GM18505 (cell line): ENCODE data around the gene HMGN3.
"Not testable (repeated sequence)": the region's sequence is repeated elsewhere in the genome, so short reads cannot be mapped to it uniquely, and the experiment has no call there.

Experiments used
- ATAC-seq: cut with Tn5 transposase; IDR thresholded peaks from one replicate; pipeline ENCODE4 v1.9.1; 2021; ENCODE audit not compliant: unreplicated experiment
- POLR2A ChIP-seq: IDR thresholded peaks from 4 replicates; pipeline ENCODE4 v1.6.1; 2011; ENCODE audit warnings: borderline replicate concordance; ENCODE audit not compliant: insufficient read depth, insufficient read length; ENCODE audit errors: extremely low read depth

Gene HMGN3

GRCh38 chr6:79234150-79235022, at the start of gene HMGN3:
HMGN3 (minus strand) TSS chr6:79234682.
- peak; percentile 94 for ATAC-seq
- TF ChIP-seq POLR2A: peak; percentile 92

DNA sequence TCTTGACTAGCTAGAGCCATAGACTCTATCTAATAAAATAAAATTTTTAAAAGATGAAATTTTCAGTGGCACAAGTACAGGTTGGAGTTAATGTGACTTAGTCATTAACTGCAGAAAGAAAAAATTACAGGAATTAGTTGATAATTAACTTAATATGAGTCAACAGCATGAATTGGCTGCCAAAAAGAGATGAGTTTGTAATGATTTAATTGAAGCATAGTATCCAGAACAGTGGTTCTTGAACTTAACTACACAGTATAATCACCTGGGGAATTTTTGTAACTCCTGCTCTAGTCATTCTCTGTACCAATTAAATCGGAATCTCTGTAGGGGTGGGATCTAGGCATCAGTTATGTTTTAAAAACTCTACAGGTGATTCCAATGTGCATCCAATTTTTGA, 46.3 kb upstream of the HMGN3 start:
- no peak for ATAC-seq
- TF ChIP-seq POLR2A: no peak

DNA sequence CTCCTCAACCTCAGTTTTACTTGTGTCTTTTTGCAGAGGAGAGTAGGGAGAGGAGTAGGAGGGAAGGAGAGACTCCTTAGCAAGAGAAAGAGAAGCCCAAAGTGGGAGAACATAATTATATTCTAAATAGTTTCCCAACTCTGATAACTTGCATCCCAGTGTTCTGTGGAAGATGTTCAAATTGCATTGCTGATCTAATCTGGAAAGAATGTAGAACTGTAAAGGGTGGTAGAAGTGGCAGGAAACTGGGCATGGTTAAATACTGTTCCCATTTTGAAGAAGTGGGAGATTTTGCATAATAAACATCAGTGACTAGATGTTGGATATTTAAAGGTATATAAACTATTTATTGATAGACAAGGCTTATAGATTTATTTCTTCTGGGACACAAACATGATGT, 42.6 kb upstream of the HMGN3 start:
- TF ChIP-seq POLR2A: no peak
- no peak for ATAC-seq

- ATAC-seq: no peak
- no peak for TF ChIP-seq POLR2A
Measured at GRCh38 chr6:79269877-79270276, 35.4 kb upstream of the HMGN3 start.

DNA sequence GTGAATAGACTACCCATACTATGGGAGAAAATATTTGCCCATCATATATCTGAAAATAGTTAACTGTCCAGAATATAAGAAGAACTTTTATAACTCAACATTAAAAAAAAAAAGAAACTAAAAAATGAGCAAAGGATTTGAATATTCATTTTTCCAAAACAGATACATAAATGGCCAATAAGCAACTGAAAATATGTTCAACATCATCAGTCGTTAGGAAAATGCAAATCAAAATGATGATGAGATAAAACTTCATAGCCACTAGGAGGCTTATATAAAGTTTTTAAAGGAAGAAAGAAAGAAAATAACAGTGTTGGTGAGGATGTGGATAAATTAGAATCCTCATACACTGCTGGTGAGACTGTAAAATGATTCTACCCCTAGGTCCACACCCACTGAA, 32.6 kb upstream of the HMGN3 start:
- TF ChIP-seq POLR2A: no peak
- no peak for ATAC-seq

- ATAC-seq: no peak
- no peak for TF ChIP-seq POLR2A
Measured at GRCh38 chr6:79266051-79266450, 31.6 kb upstream of the HMGN3 start.

- ATAC-seq: no peak
- TF ChIP-seq POLR2A: no peak
Measured at GRCh38 chr6:79263359-79263758, 28.9 kb upstream of the HMGN3 start.

- no peak for TF ChIP-seq POLR2A
- no peak for ATAC-seq
Measured at GRCh38 chr6:79261666-79262065, 27.2 kb upstream of the HMGN3 start.

GRCh38 chr6:79260772-79261171, 26.3 kb upstream of the HMGN3 start:
- no peak for TF ChIP-seq POLR2A

DNA sequence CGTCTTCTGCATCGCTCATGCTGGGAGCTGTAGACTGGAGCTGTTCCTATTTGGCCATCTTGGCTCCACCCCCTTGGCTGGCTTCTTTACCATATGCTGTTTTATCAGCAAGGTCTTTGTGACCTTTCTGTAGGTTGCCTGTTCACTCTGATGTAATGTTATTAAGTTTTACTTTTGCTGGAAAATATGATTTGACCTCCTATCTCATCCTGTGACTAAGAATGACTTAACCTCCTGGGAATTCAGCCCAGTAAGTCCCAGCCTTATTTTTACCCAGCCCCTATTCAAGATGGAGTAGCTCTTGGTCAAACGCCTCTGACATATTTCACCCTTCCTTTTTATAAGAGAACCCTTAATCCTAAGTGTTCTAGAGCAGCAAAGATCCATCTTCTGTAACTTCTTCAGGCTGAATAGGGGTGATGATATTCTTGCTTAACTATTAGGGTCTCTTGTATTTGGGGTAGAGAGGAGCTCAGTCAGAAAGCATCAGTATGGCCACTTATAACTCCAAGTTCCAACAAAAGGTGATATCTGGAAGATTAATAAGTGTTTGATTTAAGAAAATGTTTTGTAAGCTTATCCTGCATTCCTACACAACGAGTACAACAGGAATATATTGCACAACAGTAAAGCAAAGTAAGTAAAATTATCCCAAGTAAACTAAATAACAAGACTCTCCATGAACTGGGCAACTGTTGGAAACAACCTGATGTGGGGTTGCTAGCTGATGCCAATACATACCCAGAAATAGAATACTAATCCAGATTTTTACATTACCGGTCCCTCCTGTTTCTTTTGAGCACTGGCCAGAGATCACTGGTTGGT, 23.1 kb upstream of the HMGN3 start:
- no peak for ATAC-seq
- TF ChIP-seq POLR2A: no peak

More at GRCh38 chr6:79260772-79261171, 26.3 kb upstream of the HMGN3 start:
- ATAC-seq: no peak

DNA sequence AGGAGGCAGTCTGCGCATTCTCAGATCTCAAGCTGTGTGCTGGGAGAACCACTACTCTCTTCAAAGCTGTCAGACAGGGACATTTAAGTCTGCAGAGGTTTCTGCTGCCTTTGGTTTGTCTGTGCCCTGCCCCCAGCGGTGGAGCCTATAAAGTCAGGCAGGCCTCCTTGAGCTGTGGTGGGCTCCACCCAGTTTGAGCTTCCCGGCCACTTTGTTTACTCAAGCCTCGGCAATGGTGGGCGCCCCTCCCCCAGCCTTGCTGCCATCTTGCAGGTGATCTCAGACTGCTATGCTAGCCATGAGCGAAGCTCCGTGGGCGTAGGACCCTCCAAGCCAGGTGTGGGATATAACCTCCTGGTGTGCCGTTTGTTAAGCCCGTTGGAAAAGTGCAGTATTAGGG, 22.3 kb upstream of the HMGN3 start:
- ATAC-seq: not testable (repeated sequence)

DNA sequence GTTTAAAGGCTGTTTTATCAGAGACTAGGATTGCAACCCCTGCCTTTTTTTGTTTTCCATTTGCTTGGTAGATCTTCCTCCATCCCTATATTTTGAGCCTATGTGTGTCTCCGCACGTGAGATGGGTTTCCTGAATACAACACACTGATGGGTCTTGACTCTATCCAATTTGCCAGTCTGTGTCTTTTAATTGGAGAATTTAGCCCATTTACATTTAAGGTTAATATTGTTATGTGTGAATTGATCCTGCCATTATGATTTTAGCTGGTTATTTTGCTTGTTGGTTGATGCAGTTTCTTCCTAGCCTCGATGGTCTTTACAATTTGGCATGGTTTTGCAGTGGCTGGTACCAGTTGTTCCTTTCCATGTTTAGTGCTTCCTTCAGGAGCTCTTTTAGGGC, 20.6 kb upstream of the HMGN3 start:
- not testable (repeated sequence) for ATAC-seq

DNA sequence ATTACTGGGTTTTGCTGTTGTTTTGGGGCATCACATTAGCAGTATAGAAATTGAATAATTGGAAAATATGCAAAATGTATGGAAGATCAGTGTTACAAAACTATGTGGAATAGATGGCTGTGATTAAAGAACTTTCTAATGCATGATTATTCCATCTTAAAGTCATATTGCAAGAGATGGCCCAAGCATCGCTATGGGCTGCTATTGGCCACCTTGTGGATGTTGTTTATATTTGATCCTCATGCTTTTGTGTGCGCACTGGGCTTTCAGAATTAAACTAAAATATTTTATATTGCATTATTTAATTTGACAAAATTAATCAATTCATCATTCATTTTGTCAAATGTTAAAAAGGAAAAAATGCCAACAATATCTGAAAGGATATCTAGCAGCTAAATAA, 16.1 kb upstream of the HMGN3 start:
- no peak for TF ChIP-seq POLR2A
- ATAC-seq: no peak

DNA sequence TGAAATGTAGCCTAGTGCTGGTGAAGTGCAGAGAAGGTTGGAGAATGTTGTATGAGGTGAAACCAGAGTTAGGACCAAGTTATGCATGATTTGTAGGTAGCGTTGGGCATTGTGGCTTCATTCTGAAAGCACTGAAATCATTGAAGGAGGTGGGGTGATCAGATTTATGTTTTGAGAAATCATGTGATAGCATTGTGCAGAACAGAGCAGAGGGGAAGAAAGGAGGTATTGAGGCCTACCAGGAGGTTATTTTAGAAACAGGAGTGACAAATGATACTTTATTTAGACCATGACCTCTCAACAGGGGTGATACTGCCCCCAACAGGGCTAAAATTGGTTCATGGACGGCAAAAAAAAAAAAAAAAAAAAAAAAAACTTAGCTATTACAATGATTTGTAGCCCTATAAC, 15.6 kb upstream of the HMGN3 start:
- peak; percentile 70 for ATAC-seq
- no peak for TF ChIP-seq POLR2A
